IPS-11a (cell line): ENCODE measurements around the gene FOXRED2.
A peak's percentile ranks its signal among the peaks of the same experiment; 100 is the strongest.
"Not testable (repeated sequence)": the region's sequence is repeated elsewhere in the genome, so short reads cannot be mapped to it uniquely, and the experiment has no call there.

ENCODE experiments used
- H3K4me3 ChIP-seq: one replicate; pipeline ENCODE4 v1.5.1; 2013; ENCODE audit warnings: low read depth, low read length, control low read depth

Gene FOXRED2

GRCh38 chr22:36506637-36507517 is at the start of gene FOXRED2:
Gene FOXRED2, minus strand, starts transcription at chr22:36507040. Its CDS starts 618 bp downstream, at chr22:36506422.
- H3K4me3 ChIP-seq: peak within 1 kb of the TSS; percentile 31

- H3K4me3 ChIP-seq: no peak overlapping the region
Observed at GRCh38 chr22:36554098-36554497, 47.3 kb upstream of the FOXRED2 start.

- H3K4me3 ChIP-seq: no peak overlapping the region
Observed at GRCh38 chr22:36552289-36552688, 45.4 kb upstream of the FOXRED2 start.

GRCh38 chr22:36550701-36551495 is 44.1 kb upstream of the FOXRED2 start:
- H3K4me3 ChIP-seq: no peak overlapping the region

GRCh38 chr22:36549033-36549432 is 42.2 kb upstream of the FOXRED2 start:
- no peak overlapping the region for H3K4me3 ChIP-seq

GRCh38 chr22:36548606-36549005 is 41.8 kb upstream of the FOXRED2 start:
- no peak overlapping the region for H3K4me3 ChIP-seq

- no peak overlapping the region for H3K4me3 ChIP-seq
Observed at GRCh38 chr22:36546932-36547331, 40.1 kb upstream of the FOXRED2 start.

- H3K4me3 ChIP-seq: no peak overlapping the region
Observed at GRCh38 chr22:36546092-36546804, 39.4 kb upstream of the FOXRED2 start.

- no peak overlapping the region for H3K4me3 ChIP-seq
Observed at GRCh38 chr22:36544107-36544620, 37.3 kb upstream of the FOXRED2 start.

- no peak overlapping the region for H3K4me3 ChIP-seq
Observed at GRCh38 chr22:36541831-36542411, 35.1 kb upstream of the FOXRED2 start.

GRCh38 chr22:36540867-36541642 is 34.2 kb upstream of the FOXRED2 start:
- no peak overlapping the region for H3K4me3 ChIP-seq

- H3K4me3 ChIP-seq: no peak overlapping the region
Observed at GRCh38 chr22:36538529-36538928, 31.7 kb upstream of the FOXRED2 start.

- no peak overlapping the region for H3K4me3 ChIP-seq
Observed at GRCh38 chr22:36536717-36537116, 29.9 kb upstream of the FOXRED2 start.

- H3K4me3 ChIP-seq: not testable (repeated sequence)
Observed at GRCh38 chr22:36533320-36533719, 26.5 kb upstream of the FOXRED2 start.

- H3K4me3 ChIP-seq: no peak overlapping the region
Observed at GRCh38 chr22:36532466-36532865, 25.6 kb upstream of the FOXRED2 start.

GRCh38 chr22:36528795-36529751 is 22.2 kb upstream of the FOXRED2 start, which contains the start of gene EIF3D:
Gene EIF3D, minus strand, starts transcription at chr22:36529166. Its CDS starts 3,045 bp downstream, at chr22:36526121.
- peak within 1 kb of the TSS; percentile 51 for H3K4me3 ChIP-seq

- H3K4me3 ChIP-seq: peak overlapping the region; percentile 51
Observed at GRCh38 chr22:36528341-36528740, 21.5 kb upstream of the FOXRED2 start.

GRCh38 chr22:36522662-36523061 is 15.8 kb upstream of the FOXRED2 start:
- no peak overlapping the region for H3K4me3 ChIP-seq

- no peak overlapping the region for H3K4me3 ChIP-seq
Observed at GRCh38 chr22:36520423-36520822, 13.6 kb upstream of the FOXRED2 start.
